GM23338 (cell line): ENCODE results near the gene ZMAT5.

Experiments used
- CREB1 ChIP-seq: fragments of 250-450 bp; sonication (Bioruptor Pico); IDR thresholded peaks from 2 replicates; pipeline ENCODE4 v1.5.0; 2020; ENCODE audit warnings: low read depth, mild to moderate bottlenecking, moderate library complexity
- CTCF ChIP-seq, 2 experiments: fragments of 200-600 bp in 1 of 2; sonication (generic) in 1 of 2; conservative IDR thresholded peaks; 2 replicates each; pipeline versions ENCODE4 v1.5.1 to v1.6.1; 2016 to 2017; ENCODE audit warnings: antibody characterized with exemption in 2 of 2, low read depth in 2 of 2, mild to moderate bottlenecking in 2 of 2, moderate library complexity in 1 of 2
- EZH2 ChIP-seq: fragments of 200-600 bp; sonication (generic); IDR thresholded peaks from one replicate; pipeline ENCODE4 v1.8.0; 2017; ENCODE audit warnings: antibody characterized with exemption, mild to moderate bottlenecking, low read depth; ENCODE audit not compliant: unreplicated experiment
- EZH2phosphoT487 ChIP-seq: fragments of 200-600 bp; sonication (generic); IDR thresholded peaks from one replicate; pipeline ENCODE4 v1.8.1; 2018; ENCODE audit warnings: antibody characterized with exemption; ENCODE audit not compliant: unreplicated experiment
- JUNB ChIP-seq: IDR thresholded peaks from one replicate; pipeline ENCODE4 v1.6.1; 2016; ENCODE audit warnings: antibody characterized with exemption; ENCODE audit not compliant: unreplicated experiment
- NANOG ChIP-seq: IDR thresholded peaks from 2 replicates; pipeline ENCODE4 v1.6.1; 2016; ENCODE audit warnings: antibody characterized with exemption, borderline replicate concordance
- POLR2AphosphoS5 ChIP-seq: IDR thresholded peaks from 2 replicates; pipeline ENCODE4 v1.6.1; 2016; ENCODE audit warnings: antibody characterized with exemption, low read depth
- STAT1 ChIP-seq: IDR thresholded peaks from one replicate; pipeline ENCODE4 v1.6.1; 2016; ENCODE audit warnings: antibody characterized with exemption; ENCODE audit not compliant: unreplicated experiment
- ZNF114 ChIP-seq: fragments of 250-450 bp; sonication (Bioruptor Pico); IDR thresholded peaks from 2 replicates; pipeline ENCODE4 v1.5.0; 2020; ENCODE audit warnings: mild to moderate bottlenecking, moderate library complexity
- ZNF331 ChIP-seq: fragments of 250-450 bp; sonication (Bioruptor Pico); IDR thresholded peaks from 2 replicates; pipeline ENCODE4 v1.5.0; 2020; ENCODE audit warnings: low read depth, mild to moderate bottlenecking, moderate library complexity
- TF ChIP-seq, protein P1 (sequence below): IDR thresholded peaks from one replicate; pipeline ENCODE4 v1.6.1; 2018; ENCODE audit warnings: antibody characterized with exemption; ENCODE audit not compliant: unreplicated experiment
- TF ChIP-seq, protein P2 (sequence below): IDR thresholded peaks from 2 replicates; pipeline ENCODE4 v1.6.1; 2016; ENCODE audit warnings: antibody characterized with exemption

DNA sequence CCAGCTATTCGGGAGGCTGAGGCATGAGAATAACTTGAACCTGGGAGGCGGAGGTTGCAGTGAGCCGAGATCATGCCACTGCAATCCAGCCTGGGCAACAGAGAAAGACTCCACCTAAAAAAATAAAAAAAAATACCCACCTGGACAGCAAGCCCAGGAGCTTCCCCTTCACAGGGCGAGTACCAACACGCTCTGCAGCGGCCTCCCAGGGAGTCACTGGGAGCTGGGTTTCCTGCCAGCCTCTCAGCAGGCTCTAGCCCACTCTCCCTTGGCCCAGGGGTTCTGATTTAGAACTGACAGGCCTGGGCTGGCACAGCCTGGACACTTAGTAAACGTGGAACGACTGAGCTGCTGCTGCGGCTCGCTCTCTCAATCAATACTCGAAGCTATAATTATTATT lies 49.0 kb downstream of the ZMAT5 start:
- no peak for TF ChIP-seq CTCF (conservative IDR thresholded peaks at IDR 0.05; ENCODE audit: low read depth in 2 of 2)
- no peak for TF ChIP-seq POLR2AphosphoS5
- TF ChIP-seq EZH2, result no peak
- no peak for TF ChIP-seq EZH2phosphoT487
- TF ChIP-seq, protein P1, sequence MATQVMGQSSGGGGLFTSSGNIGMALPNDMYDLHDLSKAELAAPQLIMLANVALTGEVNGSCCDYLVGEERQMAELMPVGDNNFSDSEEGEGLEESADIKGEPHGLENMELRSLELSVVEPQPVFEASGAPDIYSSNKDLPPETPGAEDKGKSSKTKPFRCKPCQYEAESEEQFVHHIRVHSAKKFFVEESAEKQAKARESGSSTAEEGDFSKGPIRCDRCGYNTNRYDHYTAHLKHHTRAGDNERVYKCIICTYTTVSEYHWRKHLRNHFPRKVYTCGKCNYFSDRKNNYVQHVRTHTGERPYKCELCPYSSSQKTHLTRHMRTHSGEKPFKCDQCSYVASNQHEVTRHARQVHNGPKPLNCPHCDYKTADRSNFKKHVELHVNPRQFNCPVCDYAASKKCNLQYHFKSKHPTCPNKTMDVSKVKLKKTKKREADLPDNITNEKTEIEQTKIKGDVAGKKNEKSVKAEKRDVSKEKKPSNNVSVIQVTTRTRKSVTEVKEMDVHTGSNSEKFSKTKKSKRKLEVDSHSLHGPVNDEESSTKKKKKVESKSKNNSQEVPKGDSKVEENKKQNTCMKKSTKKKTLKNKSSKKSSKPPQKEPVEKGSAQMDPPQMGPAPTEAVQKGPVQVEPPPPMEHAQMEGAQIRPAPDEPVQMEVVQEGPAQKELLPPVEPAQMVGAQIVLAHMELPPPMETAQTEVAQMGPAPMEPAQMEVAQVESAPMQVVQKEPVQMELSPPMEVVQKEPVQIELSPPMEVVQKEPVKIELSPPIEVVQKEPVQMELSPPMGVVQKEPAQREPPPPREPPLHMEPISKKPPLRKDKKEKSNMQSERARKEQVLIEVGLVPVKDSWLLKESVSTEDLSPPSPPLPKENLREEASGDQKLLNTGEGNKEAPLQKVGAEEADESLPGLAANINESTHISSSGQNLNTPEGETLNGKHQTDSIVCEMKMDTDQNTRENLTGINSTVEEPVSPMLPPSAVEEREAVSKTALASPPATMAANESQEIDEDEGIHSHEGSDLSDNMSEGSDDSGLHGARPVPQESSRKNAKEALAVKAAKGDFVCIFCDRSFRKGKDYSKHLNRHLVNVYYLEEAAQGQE, result no peak
- no peak for TF ChIP-seq JUNB
- no peak for TF ChIP-seq ZNF331
- no peak for TF ChIP-seq NANOG
- TF ChIP-seq, protein P2, sequence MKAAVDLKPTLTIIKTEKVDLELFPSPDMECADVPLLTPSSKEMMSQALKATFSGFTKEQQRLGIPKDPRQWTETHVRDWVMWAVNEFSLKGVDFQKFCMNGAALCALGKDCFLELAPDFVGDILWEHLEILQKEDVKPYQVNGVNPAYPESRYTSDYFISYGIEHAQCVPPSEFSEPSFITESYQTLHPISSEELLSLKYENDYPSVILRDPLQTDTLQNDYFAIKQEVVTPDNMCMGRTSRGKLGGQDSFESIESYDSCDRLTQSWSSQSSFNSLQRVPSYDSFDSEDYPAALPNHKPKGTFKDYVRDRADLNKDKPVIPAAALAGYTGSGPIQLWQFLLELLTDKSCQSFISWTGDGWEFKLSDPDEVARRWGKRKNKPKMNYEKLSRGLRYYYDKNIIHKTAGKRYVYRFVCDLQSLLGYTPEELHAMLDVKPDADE, result no peak
- no peak for TF ChIP-seq ZNF114 (CRISPR knock-in tag)
- no peak for TF ChIP-seq CREB1
- no peak for TF ChIP-seq STAT1
